ENCODE results near the gene URGCP. TPM values are rescaled to one million over a fixed set of nuclear protein-coding genes. Genes with fewer than 3 reads are reported as not detected.

URGCP gene
- total RNA-seq, 1 experiment from 2014 or later = 19.5 TPM

DNA sequence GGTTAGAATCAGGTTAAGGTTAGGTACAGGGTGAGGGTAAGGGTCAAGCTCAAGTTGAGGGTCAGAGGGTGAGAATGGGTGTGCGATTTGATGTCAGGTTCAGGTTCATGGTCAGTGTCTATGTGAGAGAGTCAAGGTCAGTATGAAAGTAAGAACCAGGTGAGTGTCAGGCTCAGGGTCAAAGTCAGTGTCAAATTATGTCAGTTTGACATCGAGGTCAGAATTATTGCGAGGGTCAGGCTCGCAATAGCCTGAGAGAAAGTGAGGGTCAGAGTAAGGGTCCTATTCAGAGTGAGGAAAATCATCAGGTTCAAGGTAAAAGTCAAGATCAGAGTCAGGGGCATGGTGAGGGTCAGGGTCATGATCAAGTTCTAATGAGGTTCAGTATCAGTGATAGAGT lies 50.1 kb downstream of the URGCP start:
- ATAC-seq (no peak), DNase-seq (ENCODE audit: low spot score) (no peak)
- no peaks in the 10 kb centered on the region for H3K27me3 Mint-ChIP-seq (ENCODE audit: low read depth)
- H3K9me3 Mint-ChIP-seq = peaks cover 18% of the 10 kb centered on the region
- no peak for TF ChIP-seq ZNF219 (CRISPR knock-in tag; IDR thresholded peaks at IDR 0.05; ENCODE audit: borderline replicate concordance)
- no peak for TF ChIP-seq ZNF121 (CRISPR knock-in tag; IDR thresholded peaks at IDR 0.05)
- TF ChIP-seq, protein P1, sequence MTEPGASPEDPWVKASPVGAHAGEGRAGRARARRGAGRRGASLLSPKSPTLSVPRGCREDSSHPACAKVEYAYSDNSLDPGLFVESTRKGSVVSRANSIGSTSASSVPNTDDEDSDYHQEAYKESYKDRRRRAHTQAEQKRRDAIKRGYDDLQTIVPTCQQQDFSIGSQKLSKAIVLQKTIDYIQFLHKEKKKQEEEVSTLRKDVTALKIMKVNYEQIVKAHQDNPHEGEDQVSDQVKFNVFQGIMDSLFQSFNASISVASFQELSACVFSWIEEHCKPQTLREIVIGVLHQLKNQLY (CRISPR knock-in tag; IDR thresholded peaks at IDR 0.05) = no peak
- no peak for TF ChIP-seq FOXP1 (CRISPR knock-in tag; IDR thresholded peaks at IDR 0.05; ENCODE audit: borderline replicate concordance)
- no peak for TF ChIP-seq MXD4 (CRISPR knock-in tag; IDR thresholded peaks at IDR 0.05; ENCODE audit: borderline replicate concordance)
- no peak for TF ChIP-seq RORB (CRISPR knock-in tag; IDR thresholded peaks at IDR 0.05)
- TF ChIP-seq, protein P2, sequence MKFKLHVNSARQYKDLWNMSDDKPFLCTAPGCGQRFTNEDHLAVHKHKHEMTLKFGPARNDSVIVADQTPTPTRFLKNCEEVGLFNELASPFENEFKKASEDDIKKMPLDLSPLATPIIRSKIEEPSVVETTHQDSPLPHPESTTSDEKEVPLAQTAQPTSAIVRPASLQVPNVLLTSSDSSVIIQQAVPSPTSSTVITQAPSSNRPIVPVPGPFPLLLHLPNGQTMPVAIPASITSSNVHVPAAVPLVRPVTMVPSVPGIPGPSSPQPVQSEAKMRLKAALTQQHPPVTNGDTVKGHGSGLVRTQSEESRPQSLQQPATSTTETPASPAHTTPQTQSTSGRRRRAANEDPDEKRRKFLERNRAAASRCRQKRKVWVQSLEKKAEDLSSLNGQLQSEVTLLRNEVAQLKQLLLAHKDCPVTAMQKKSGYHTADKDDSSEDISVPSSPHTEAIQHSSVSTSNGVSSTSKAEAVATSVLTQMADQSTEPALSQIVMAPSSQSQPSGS (CRISPR knock-in tag; IDR thresholded peaks at IDR 0.05; ENCODE audit: borderline replicate concordance, low read depth) = no peak
- no peak overlapping the region for H3K4me3 Mint-ChIP-seq
- H3K27ac Mint-ChIP-seq = no peak overlapping the region
- H3K4me1 Mint-ChIP-seq = no peaks in the 10 kb centered on the region
- ChIA-PET CTCF (no interaction called here), POLR2A (no interaction called here)
- H3K36me3 Mint-ChIP-seq = peaks cover 13% of the 10 kb centered on the region

GRCh38 chr7:43855176-43855575 lies 51.2 kb downstream of the URGCP start:
- peaks cover 20% of the 10 kb centered on the region for H3K9me3 Mint-ChIP-seq
- CTCF ChIA-PET = no interaction called here
- no peak overlapping the region for H3K4me3 Mint-ChIP-seq
- no peaks in the 10 kb centered on the region for H3K27me3 Mint-ChIP-seq (ENCODE audit: low read depth)
- H3K27ac Mint-ChIP-seq = no peak overlapping the region
- TF ChIP-seq PRRX2 (CRISPR knock-in tag; IDR thresholded peaks at IDR 0.05) (no peak), ETV6 (CRISPR knock-in tag; IDR thresholded peaks at IDR 0.05) (no peak), CBFB (CRISPR knock-in tag; IDR thresholded peaks at IDR 0.05; ENCODE audit: low read depth) (no peak), NR1H2 (CRISPR knock-in tag; IDR thresholded peaks at IDR 0.05) (no peak), ZSCAN18 (CRISPR knock-in tag; IDR thresholded peaks at IDR 0.05) (no peak), GABPB1 (CRISPR knock-in tag; IDR thresholded peaks at IDR 0.05) (no peak), ZNF138 (CRISPR knock-in tag; conservative IDR thresholded peaks at IDR 0.05) (no peak), RORB (CRISPR knock-in tag; IDR thresholded peaks at IDR 0.05) (no peak), ZNF396 (CRISPR knock-in tag; IDR thresholded peaks at IDR 0.05; ENCODE audit: borderline replicate concordance) (no peak), ZNF121 (CRISPR knock-in tag; IDR thresholded peaks at IDR 0.05) (no peak), CREM (CRISPR knock-in tag; IDR thresholded peaks at IDR 0.05) (no peak), ERG (CRISPR knock-in tag; IDR thresholded peaks at IDR 0.05) (no peak)
- TF ChIP-seq, protein P3, sequence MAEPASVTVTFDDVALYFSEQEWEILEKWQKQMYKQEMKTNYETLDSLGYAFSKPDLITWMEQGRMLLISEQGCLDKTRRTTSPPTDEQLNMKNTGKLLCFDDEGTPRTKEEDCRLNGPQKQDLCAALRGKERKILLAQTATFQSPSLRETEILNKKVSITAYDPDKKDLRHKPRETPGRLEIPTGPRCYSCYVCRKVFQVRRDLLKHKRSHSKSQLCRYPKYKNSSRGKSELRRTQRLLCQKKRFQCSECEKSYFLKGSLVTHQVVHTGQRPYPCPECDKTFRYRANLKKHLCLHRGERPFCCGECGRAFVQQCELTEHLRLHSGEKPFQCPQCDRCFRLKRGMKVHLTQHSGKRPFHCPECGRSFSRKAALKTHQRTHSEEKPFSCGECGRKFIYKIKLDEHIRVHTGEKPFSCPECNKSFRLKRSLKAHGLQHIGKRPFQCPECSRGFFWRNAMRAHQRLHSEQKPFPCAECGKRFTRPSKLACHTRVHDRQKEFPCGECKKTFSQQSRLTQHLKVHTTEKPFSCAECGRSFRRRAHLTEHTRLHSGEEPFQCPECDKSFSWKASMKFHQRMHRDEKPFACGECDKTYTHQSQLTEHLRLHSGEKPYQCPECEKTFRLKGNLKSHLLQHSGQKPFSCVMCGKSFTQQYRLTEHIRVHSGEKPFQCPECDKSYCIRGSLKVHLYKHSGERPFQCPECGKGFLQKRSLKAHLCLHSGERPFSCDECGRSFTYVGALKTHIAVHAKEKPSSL (CRISPR knock-in tag; conservative IDR thresholded peaks at IDR 0.05) = no peak
- TF ChIP-seq, protein P2 (CRISPR knock-in tag; IDR thresholded peaks at IDR 0.05; ENCODE audit: borderline replicate concordance, low read depth) = no peak
- TF ChIP-seq, protein P4, sequence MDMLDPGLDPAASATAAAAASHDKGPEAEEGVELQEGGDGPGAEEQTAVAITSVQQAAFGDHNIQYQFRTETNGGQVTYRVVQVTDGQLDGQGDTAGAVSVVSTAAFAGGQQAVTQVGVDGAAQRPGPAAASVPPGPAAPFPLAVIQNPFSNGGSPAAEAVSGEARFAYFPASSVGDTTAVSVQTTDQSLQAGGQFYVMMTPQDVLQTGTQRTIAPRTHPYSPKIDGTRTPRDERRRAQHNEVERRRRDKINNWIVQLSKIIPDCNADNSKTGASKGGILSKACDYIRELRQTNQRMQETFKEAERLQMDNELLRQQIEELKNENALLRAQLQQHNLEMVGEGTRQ (CRISPR knock-in tag; IDR thresholded peaks at IDR 0.05) = no peak
- no peak for DNase-seq (ENCODE audit: low spot score)
- POLR2A ChIA-PET = no interaction called here
- no peaks in the 10 kb centered on the region for H3K4me1 Mint-ChIP-seq
- H3K36me3 Mint-ChIP-seq = peaks cover 11% of the 10 kb centered on the region
- no peak for ATAC-seq

Measured in WTC11 (cell line).